SKM-1 treated with dmso at 0.1 percent for 144 hours (cell line): ENCODE measurements around the gene PLA2G4E.

Experiments
- DNase-seq: peaks from one replicate; lab custom pipeline; 2025; ENCODE audit not compliant: unreplicated experiment; lab: John Stamatoyannopoulos, UW

Gene PLA2G4E

DNA sequence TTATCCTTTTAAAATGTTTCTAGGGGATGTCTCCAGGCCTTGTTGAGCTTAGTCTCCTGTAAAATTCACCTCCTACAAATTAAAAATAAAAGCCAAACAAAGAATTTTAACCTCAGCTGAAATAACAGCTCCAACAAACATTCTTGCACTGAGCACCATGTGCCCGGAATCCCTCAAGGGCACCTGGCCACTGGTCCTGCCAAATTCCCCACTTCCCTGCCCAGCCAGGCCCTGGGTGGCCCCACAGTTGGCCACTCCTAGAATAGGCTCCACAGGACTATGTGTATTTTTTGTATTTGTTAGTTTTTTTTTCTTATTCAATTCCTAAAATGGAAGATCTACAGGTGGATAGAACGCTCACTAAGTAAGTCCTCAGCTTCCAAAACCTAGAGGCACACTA lies 33.1 kb upstream of the PLA2G4E start:
- no peak for DNase-seq

GRCh38 chr15:42053010-42053409 lies 32.2 kb upstream of the PLA2G4E start:
- DNase-seq = no peak

DNA sequence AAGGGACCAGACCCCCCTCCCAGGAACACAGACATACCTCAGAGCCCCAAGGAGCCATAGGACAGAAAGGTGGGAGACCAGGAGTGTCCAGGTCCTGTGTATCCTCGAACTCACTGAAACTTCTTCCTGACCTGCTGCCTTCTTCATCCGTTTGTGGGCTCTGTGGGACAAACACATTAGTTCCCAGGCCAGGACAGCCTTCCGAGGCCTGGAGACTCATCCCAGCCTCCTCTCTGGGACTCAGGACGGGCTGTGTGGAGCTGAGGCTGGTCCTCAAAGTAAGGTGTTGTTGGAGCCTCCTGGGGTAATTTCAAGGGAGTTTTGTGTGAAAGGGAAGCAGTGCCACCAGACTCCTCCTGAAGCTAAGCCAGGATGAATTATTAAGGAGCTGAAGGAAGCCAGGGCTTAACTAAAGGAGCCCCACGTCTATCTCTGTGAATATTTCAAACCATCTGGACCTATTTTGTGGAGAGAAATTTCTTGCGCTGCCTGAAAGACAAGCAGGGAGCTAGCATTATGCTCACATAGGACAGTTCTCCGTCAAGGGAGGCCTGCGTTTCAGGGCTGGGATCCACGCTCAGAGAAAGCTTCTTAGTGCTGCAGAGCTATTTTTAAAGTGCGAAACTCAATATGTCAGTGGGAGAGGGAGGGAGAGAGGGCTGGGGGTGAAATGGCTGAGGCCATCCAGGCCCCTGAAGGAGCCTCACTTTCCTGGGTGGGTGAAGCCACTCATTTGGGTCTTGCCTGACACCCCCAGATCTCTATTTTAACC lies 29.8 kb upstream of the PLA2G4E start:
- no peak for DNase-seq

- DNase-seq = no peak
Observed at GRCh38 chr15:42048821-42049200, 28.0 kb upstream of the PLA2G4E start.

GRCh38 chr15:42048080-42048820 lies 27.4 kb upstream of the PLA2G4E start:
- no peak for DNase-seq

GRCh38 chr15:42046597-42046996 lies 25.8 kb upstream of the PLA2G4E start:
- DNase-seq = no peak

DNA sequence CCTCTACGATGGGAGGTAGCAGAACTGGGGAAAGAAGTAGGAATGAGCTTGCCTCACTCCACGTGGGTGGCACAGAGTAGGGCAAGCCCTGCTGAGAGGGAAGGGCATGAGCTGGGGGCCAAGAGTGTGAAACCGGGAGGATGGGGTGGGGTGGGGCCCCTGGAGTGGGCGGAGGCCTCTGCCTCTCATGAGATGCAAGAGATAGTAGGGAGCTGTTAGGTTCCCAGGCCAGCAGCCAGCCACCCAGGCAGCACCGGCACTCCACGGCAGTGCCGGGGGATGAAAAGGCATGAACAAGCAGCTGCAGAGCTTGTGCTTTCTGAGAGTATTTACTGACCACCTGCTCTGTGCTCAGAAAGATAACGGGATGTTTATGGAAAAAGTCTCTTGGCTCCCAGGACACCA lies 24.4 kb upstream of the PLA2G4E start:
- no peak for DNase-seq

GRCh38 chr15:42042602-42043400 lies 22.0 kb upstream of the PLA2G4E start:
- DNase-seq = no peak

DNA sequence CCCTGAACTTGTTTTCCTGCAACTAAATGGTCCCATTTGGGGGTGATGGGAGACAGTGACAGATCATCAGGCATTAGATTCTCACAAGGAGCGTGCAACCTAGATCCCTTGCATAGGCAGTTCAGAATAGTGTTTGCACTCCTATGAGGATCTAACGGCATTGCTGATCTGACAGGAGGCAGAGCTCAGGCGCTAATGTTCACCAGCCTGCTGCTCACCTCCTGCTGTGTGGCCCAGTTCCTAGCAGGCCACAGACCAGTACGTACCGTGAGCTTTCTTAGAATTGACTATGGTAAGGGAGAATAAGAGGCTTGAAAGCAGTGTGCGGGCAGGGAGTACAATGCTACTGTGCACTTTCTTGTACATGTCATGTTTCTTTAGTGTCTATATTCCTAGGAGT lies 17.6 kb upstream of the PLA2G4E start:
- no peak for DNase-seq

DNA sequence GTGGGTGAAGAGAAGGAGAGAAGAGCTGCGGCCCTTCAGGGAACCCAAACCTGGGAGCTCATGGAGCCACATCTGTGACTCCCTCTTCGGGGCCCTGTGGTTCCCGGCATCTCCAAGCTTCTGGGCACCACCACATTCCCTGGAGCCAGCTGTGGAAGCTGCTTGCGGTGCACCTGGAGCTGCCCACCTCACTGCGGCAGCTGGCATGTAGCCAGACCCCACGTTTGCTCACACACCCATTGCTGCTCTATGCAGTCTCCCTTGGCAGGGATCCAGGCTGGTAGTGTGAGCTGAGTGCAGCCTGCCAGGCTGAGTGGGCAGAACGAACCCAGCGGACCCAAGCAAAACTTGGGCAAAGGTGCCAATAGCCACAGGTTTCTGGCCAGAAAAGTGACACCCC lies 16.8 kb upstream of the PLA2G4E start:
- no peak for DNase-seq

DNA sequence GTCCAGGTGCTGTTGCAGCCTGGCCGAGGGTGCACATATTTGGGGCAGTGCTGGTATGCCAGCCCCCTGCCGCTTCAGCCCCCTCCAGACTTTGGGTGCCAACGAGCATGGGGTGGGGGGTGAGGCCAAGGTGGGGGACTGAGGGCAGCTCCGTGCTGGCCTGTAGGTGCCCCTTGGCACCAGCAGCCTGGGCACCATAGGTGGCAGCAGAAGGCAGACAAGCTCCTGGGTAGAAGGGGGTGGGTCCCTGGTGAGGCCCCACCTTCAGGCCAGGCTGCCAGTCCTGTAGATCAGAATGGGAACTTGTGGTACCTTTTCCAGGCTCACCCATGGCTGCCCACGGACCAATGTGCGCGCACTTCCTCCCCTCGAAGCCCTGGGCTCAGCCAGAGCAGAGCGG lies 16.1 kb upstream of the PLA2G4E start:
- DNase-seq = no peak

DNA sequence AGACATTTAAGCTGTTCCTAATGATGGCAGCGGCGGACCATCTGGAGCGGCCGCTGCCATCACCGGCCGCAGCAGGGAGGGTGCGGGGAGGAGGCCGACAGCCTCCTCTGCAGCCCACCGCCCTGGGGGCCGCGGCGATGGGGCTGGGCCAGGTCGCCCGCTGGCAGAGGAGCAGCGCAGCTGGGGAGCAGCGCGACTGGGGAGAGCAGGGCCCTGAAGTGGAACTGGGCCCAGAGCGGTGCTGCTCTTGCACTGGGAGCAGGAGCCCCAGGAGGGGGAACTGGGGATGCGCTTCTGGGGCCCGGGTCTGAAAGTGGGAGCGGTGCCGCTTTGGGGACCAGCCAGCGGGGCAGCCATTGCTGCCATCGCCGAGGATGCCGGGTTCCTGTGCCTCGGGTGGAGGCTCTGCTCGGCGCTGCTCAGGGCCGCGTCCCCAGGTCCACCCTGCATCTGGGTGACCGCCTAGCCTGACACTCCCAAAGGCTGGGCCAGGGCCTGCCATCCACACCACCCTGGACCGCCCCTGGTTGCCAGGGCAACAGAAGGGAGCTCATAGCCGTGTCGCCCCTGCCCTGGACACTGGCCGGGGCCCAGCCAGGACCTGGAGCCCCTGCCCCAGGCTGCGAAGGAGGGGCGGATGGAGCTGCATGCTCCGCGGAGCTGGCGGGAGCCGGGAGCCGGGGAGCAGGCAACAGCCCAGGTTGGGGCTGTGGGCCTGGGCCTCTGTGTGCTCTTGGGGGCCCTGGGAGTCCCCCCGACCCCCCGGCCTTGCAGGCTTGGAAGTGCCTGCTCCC lies 15.5 kb upstream of the PLA2G4E start:
- no peak for DNase-seq

GRCh38 chr15:42035435-42035761 lies 14.6 kb upstream of the PLA2G4E start:
- peak; percentile 35 for DNase-seq

- no peak for DNase-seq
Observed at GRCh38 chr15:42034628-42035434, 14.0 kb upstream of the PLA2G4E start.

- no peak for DNase-seq
Observed at GRCh38 chr15:42033214-42033873, 12.5 kb upstream of the PLA2G4E start.

GRCh38 chr15:42032376-42033213 lies 11.8 kb upstream of the PLA2G4E start:
- no peak for DNase-seq

DNA sequence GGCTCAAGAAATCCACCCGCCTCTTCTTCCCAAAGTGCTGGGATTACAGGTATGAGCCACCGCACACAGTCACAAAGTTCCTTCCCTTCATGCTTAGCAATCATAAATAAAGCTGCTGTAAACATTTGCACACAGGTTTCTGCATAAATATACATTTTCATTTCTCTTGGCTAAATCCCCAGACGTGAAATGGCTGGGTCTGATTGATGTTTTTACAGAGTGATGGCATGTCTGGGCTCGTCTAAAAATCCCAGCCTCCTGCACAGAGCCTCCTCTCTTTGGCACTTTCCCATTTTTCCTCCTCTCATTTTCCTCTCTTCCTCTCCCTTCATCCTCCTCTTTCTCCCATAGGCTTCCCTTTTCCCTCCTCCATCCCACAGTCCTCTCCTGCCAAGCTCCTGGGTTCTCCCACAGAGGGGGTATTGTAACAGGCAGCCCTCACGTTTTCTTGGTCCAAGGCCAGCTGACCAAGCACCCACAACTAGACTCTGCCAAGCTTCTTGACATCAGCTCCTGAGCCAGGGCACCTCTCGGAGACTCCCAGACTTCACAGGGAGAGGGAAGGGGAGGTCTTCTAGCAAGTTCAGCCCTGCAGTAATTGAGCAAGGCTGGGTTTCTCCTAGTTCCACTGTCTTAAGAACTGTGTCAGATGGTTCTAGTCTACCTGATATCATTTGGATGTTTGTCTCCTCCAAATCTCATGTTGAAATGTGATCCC lies 10.5 kb upstream of the PLA2G4E start:
- DNase-seq = no peak

DNA sequence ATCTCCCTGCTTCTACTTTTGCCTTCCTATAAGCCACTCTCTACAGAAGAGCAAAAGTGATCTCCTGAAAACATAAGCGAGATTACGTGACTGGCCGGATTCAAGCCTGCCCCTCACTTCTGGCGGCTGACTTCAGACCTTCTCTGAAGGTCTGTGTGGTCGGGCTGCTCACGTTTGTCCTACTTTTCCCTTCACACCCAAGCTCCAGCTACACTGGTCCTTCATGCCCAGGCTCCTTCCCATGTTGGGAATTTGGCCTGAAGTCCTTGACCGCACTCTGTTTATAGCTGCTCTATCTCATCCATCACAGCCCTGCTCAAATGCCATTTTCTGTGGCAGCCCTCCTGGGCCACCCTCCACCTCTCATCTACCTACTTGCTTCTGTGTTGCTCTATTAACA lies 6.7 kb upstream of the PLA2G4E start:
- DNase-seq = no peak
